GM13977 (cell line): ENCODE data around the gene CERKL.

ENCODE experiments used
- DNase-seq: peaks from one replicate; pipeline ENCODE4 v3.0.0; 2012; ENCODE audit warnings: low spot score
- CTCF ChIP-seq: IDR thresholded peaks from 2 replicates; pipeline ENCODE4 v1.5.1; 2012; ENCODE audit warnings: mild to moderate bottlenecking, control low read depth; ENCODE audit not compliant: insufficient read depth; ENCODE audit errors: extremely low read depth, missing control alignments
- in situ Hi-C: fragments of 300-500 bp; cut with MboI; formaldehyde crosslinking; loops from one replicate; pipeline ENCODE4 v1.12.0; 2022; ENCODE audit warnings: low sequenced_read_pairs, low pct_unique_long_range_greater_than_20kb, mixed read lengths, inconsistent platforms; ENCODE audit not compliant: unreplicated experiment

Gene CERKL

GRCh38 chr2:181516992-181517391 lies 139.9 kb downstream of the CERKL start:
- in situ Hi-C loops = no loop called here

GRCh38 chr2:181515719-181516118 lies 141.2 kb downstream of the CERKL start:
- no peak for DNase-seq
- in situ Hi-C loops = no loop called here
- TF ChIP-seq CTCF = no peak

More at GRCh38 chr2:181516992-181517391, 139.9 kb downstream of the CERKL start:
- DNase-seq = no peak
- no peak for TF ChIP-seq CTCF

DNA sequence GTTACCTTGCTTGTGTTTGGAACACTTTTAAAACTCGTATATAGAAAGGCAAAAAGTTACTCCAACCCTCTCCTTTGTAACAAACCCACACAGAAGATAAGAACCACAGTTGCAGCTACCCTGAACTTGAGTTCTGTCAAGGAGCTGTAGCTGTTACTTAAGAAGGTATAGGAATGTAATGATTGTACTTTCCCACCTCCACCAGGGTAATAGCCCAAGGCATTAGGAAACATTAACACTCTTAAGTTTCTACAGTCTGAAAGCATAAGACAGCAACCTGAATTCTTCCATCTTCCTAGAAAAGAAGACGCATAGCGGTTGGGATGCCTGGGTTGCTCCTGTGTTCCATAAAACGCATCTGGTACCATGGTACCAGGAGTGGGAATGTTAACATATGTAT lies 156.7 kb downstream of the CERKL start:
- in situ Hi-C loops = no loop called here
- TF ChIP-seq CTCF = no peak
- DNase-seq = no peak

- TF ChIP-seq CTCF = no peak
- in situ Hi-C loops = no loop called here
These were observed 157.7 kb downstream of the CERKL start for GRCh38 chr2:181499231-181499630.

More at GRCh38 chr2:181499231-181499630, 157.7 kb downstream of the CERKL start:
- DNase-seq = no peak
